H1 (cell line): ENCODE results near the gene MORN5. TPM values are rescaled to one million over a fixed set of nuclear protein-coding genes. Genes with fewer than 3 reads are reported as not detected.

Experiments used
- SAP30 ChIP-seq: fragments of 300-600 bp; sonication (generic); IDR thresholded peaks from 2 replicates; pipeline ENCODE4 v1.7.1; 2012; ENCODE audit warnings: low read length, moderate library complexity, mild to moderate bottlenecking, inconsistent platforms; ENCODE audit not compliant: insufficient read depth, insufficient replicate concordance
- TBP ChIP-seq: IDR thresholded peaks from 2 replicates; pipeline ENCODE4 v1.6.1; 2011; ENCODE audit warnings: low read depth, low read length, improper control_type of control experiment
- polyA plus RNA-seq, 7 experiments: library from polyadenylated mRNA; depleted of rRNA in 3 of 7; stranded (reverse) in 5 of 7; unstranded in 2 of 7; fragments of >200 nt in 5 of 7; fragments of 200-250 nt in 2 of 7; gene quantifications; 1 replicate in 5 of 7; 2 replicates in 1 of 7; 4 replicates in 1 of 7; pipeline versions ENCODE4 v1.2.1 to v1.2.3, GENCODE V29; 2011 to 2013; ENCODE audit warnings: missing spikeins in 2 of 7, mixed read lengths in 2 of 7
- total RNA-seq: library from RNA; stranded (reverse); fragmentation: NEBNext Ultra II Directional; extraction: Animal tissue kit (Norgen Biotek cat#: 25700); gene quantifications from 2 replicates; pipeline ENCODE4 v1.2.1, GENCODE V29; 2021

MORN5 gene
- total and polyA plus RNA-seq, 2 of the 8 experiments (the other 6 are each of a cell fraction or from before 2014, with no cell fraction given), result not detected

GRCh38 chr9:122128007-122128968 is 31.4 kb upstream of the MORN5 start (continued):
- no peak for TF ChIP-seq SAP30
- no peak for TF ChIP-seq TBP
